ENCODE data around the gene GCNT1. TPM values are rescaled to one million over a fixed set of nuclear protein-coding genes. Genes with fewer than 3 reads are reported as not detected.

The GCNT1 gene
- total and polyA plus RNA-seq, 2 of the 4 experiments (the other 2 are of a cell fraction) = 12.5 to 46.6 TPM

GRCh38 chr9:76444322-76444929 lies 14.6 kb upstream of the GCNT1 start:
- no peak overlapping the region for H3K9ac ChIP-seq (ENCODE audit: low read depth, low read length)
- TF ChIP-seq RAD21 (IDR thresholded peaks at IDR 0.05; ENCODE audit: low read length) = no peak
- no peak for TF ChIP-seq RCOR1 (IDR thresholded peaks at IDR 0.05; ENCODE audit: insufficient replicate concordance, low read length)
- no peak for TF ChIP-seq RFX5 (IDR thresholded peaks at IDR 0.05; ENCODE audit: low read depth, low read length)
- no peak for TF ChIP-seq CHD1 (IDR thresholded peaks at IDR 0.05; ENCODE audit: low read depth, low read length)
- TF ChIP-seq FOS (IDR thresholded peaks at IDR 0.05; ENCODE audit: low read depth, low read length) = no peak
- TF ChIP-seq USF2 (IDR thresholded peaks at IDR 0.05; ENCODE audit: low read depth, low read length) = no peak
- TF ChIP-seq MAZ (IDR thresholded peaks at IDR 0.05; ENCODE audit: borderline replicate concordance, low read depth, low read length) = no peak
- no peak for TF ChIP-seq MXI1 (IDR thresholded peaks at IDR 0.05; ENCODE audit: borderline replicate concordance, low read depth, low read length)
- no peak for TF ChIP-seq SMC3 (IDR thresholded peaks at IDR 0.05; ENCODE audit: low read depth, low read length)
- TF ChIP-seq MAFK (IDR thresholded peaks at IDR 0.05; ENCODE audit: low read depth, low read length) = no peak
- TF ChIP-seq NFE2L2 (IDR thresholded peaks at IDR 0.05; ENCODE audit: low read depth, low read length) = no peak
- no peak for TF ChIP-seq ELK1 (IDR thresholded peaks at IDR 0.05; ENCODE audit: borderline replicate concordance, low read depth, low read length)
- TF ChIP-seq CEBPB (IDR thresholded peaks at IDR 0.05; ENCODE audit: low read depth, low read length) = no peak
- TF ChIP-seq BHLHE40 (IDR thresholded peaks at IDR 0.05; ENCODE audit: low read depth, low read length) = no peak
- TF ChIP-seq POLR2A (IDR thresholded peaks at IDR 0.05; ENCODE audit: low read depth, low read length) = no peak
- no peak for TF ChIP-seq CTCF (conservative IDR thresholded peaks at IDR 0.05; ENCODE audit: low read depth, low read length)
- no peak overlapping the region for H2BK15ac ChIP-seq (ENCODE audit: low read depth, low read length)
- H3K9me3 ChIP-seq (ENCODE audit: control insufficient read depth, insufficient read depth, low read length) = no peaks in the 10 kb centered on the region
- H3K4ac ChIP-seq (ENCODE audit: low read depth, low read length) = no peak overlapping the region
- in situ Hi-C loops (cut with MboI; ENCODE audit: low sequenced_read_pairs) (no loop called here), dilution Hi-C loops (cut with HindIII; ENCODE audit: low sequenced_read_pairs, unreplicated experiment) (no loop called here), intact Hi-C loops (cut with micrococcal nuclease) (no loop called here)
- no peaks in the 10 kb centered on the region for H4K20me1 ChIP-seq (ENCODE audit: insufficient read depth, low read length)
- no peaks in the 10 kb centered on the region for H3K9me1 ChIP-seq (ENCODE audit: insufficient read depth, low read length)
- H4K5ac ChIP-seq (ENCODE audit: low read depth, low read length) = no peak overlapping the region
- H2BK5ac ChIP-seq (ENCODE audit: low read depth, low read length, poor library complexity, severe bottlenecking) = no peak overlapping the region
- CTCF ChIA-PET = no interaction called here
- no peak overlapping the region for H3K4me3 ChIP-seq (ENCODE audit: insufficient read depth, low read depth, low read length)
- ATAC-seq (ENCODE audit: low read depth) (no peak), DNase-seq (no peak)
- POLR2A ChIA-PET (ENCODE audit: unreplicated experiment) = no interaction called here
- WGBS, 2 experiments (ENCODE audit: extremely low coverage in 2 of 2, insufficient read length in 1 of 2) = 62% methylated on average over 3 of the region's 5 CpGs; no CpG with 5 or more reads in 1 of the 2 experiments
- H2AK5ac ChIP-seq (ENCODE audit: low read depth, low read length) = no peak overlapping the region
- H3K27ac ChIP-seq (ENCODE audit: insufficient read depth, low read length) = no peak overlapping the region
- H3K56ac ChIP-seq (ENCODE audit: extremely low read depth, insufficient read depth, low read length) = no peak overlapping the region
- H4K8ac ChIP-seq (ENCODE audit: low read depth in 2 of 2, low read length in 2 of 2) = no peak overlapping the region
- H3K23ac ChIP-seq (ENCODE audit: low read depth, low read length) = no peak overlapping the region
- no peaks in the 10 kb centered on the region for H3K79me1 ChIP-seq (ENCODE audit: low read depth in 1 of 2, low read length in 2 of 2)
- H2BK20ac ChIP-seq (ENCODE audit: low read depth, low read length) = no peak overlapping the region
- H4K91ac ChIP-seq (ENCODE audit: insufficient read depth, low read depth, low read length) = no peak overlapping the region
- BruUV-seq (replicated peaks) = no TSS peak
- H3K4me2 ChIP-seq (ENCODE audit: low read depth, low read length) = no peak overlapping the region
- H3K27me3 ChIP-seq (ENCODE audit: control insufficient read depth, insufficient read depth, low read length) = no peaks in the 10 kb centered on the region
- H2AFZ ChIP-seq (replicated peaks; ENCODE audit: low read length, poor library complexity) = no peak overlapping the region
- H2BK120ac ChIP-seq (ENCODE audit: low read depth, low read length) = no peak overlapping the region
- no peak overlapping the region for H3K18ac ChIP-seq (ENCODE audit: low read depth, low read length)
- H2AK9ac ChIP-seq (replicated peaks; ENCODE audit: low read depth, low read length, poor library complexity) = no peak overlapping the region
- H3K14ac ChIP-seq (replicated peaks; ENCODE audit: low read depth, low read length) = no peak overlapping the region
- H3K36me3 ChIP-seq (ENCODE audit: control insufficient read depth, insufficient read depth, low read length) = no peaks in the 10 kb centered on the region
- peaks cover 5% of the 10 kb centered on the region for H3K4me1 ChIP-seq (ENCODE audit: control insufficient read depth, insufficient read depth, low read length)
